GM19351 (cell line): ENCODE data around the gene PARD3B.

Experiments used
- ATAC-seq: cut with Tn5 transposase; IDR thresholded peaks from one replicate; pipeline ENCODE4 v1.9.1; 2021; ENCODE audit warnings: mild to moderate bottlenecking, moderate library complexity; ENCODE audit not compliant: unreplicated experiment

Gene PARD3B

DNA sequence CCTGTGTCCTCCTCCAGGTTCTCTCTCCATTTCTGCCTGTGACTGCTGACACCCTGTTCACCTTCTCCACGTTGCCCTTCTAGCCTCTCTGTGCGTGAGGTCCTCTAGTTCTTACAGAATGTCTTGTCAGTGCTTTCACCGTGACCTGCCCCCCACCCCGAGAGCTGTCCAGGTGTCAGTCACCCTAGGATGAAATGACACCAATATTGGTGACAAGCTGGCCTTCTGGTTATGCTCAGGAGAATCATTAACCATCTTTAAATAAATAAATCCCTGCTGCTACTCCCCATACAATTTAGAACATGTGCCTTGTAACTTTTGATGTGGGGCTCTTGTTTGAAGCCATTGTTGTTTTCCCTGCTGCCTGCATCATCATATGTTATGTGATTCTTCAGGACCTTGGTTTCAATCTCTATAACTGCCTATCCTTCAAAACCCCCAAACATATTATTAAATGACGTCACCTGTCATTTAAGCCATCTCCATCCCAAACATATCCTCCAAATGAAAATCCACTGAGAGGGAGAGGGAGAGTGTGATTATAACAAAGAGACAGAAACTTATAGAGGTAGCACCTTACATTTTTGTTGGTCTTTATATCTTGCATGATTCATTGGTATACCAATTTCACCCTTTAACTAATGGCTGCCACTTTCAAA is 496.3 kb downstream of the PARD3B start:
- ATAC-seq = no peak

DNA sequence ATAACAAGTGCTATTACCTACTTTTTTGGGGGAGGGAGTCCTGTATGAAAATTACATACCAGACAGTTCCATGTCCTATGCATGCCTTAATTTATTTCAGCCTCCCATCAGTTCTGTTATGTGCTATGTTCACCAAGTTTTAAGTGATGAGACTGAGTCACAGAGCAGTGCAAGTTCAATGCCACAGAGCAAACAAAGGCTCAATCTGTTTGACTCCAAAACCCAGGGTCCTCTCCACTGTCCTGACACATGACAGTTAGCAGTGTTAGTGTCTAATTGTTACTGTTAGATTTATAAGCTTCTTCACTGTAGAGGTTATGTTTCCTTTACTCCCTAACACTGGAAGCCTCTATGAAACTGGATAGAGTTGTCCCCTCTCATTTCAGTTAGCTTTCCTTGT is 498.0 kb downstream of the PARD3B start:
- no peak for ATAC-seq

DNA sequence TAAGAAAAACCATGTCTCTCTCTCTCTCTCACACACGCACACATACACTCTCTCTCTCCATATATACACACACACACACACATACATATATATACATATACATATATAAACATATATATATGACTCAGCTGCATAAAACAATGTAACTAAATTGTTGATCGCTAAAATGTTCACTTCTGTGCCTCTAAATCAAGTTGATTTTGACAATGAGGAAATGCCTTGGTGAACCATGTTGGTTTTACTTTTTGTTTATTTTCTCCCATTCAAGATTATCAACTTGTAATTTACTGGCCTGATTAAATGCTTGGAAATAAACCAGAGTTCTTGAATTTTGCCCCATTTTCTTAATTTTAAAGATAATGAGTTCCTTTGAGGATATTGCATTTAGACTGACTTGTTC is 500.4 kb downstream of the PARD3B start:
- no peak for ATAC-seq

DNA sequence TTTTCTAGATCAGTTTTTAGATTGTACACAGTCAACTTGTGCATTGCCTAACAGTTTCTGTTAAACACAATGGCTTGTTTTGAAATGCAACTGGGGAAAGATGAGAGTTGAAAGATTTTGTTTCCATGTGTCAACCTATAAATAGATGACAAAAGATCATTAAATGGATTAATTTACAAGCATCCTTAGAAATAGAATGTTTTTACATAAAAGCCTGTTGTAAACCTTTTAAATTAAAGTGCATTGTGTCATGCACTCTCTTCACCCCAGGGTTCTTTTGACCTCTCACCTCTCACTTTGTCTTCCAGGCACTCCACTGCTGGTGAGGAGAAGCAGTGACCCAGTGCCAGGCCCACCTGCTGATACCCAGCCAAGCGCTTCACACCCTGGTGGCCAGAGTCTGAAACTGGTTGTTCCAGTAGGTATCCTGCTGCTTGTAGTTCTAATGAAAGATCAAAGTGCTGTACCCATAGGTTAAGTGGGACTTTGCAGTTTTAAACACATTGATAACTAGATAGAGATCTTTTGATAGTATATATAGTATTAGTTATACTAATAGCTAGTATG is 502.1 kb downstream of the PARD3B start:
- no peak for ATAC-seq

DNA sequence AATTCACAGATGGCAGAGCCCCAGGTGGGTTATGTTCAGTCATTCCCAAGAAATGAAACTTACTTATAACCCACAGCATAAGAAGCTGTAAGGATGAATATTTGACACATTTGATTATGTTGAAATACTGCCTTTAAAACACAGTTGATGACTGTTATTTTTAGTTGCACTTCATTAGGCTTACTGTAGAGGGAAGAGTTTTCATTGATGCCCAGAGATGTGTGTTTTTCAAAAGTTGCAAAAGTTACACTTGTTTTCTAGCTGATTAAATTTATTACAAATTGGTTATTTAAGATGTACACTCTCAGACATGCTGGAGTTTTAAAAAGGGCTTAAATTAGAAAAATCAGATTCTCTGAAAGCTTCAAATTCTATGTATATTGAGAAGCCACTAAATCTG is 506.1 kb downstream of the PARD3B start:
- no peak for ATAC-seq

DNA sequence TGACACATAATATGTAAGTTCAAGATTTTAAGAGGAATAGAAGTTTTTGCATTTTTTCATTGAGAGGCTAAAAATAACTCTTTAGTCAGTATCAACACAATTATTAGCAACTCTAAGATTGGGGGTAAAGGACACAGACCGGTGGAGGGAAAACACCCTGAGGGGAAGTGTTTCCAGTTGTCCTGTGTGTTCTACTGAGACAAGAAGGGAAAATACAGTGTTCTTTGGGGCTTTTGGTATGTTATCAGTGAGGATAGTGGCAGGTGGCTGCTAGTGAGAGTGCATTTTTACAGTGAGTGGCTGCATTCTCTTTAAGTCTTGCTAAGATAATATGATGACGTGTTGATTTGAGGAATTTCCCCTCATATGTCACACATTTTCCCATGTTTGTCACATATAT is 507.5 kb downstream of the PARD3B start:
- no peak for ATAC-seq

DNA sequence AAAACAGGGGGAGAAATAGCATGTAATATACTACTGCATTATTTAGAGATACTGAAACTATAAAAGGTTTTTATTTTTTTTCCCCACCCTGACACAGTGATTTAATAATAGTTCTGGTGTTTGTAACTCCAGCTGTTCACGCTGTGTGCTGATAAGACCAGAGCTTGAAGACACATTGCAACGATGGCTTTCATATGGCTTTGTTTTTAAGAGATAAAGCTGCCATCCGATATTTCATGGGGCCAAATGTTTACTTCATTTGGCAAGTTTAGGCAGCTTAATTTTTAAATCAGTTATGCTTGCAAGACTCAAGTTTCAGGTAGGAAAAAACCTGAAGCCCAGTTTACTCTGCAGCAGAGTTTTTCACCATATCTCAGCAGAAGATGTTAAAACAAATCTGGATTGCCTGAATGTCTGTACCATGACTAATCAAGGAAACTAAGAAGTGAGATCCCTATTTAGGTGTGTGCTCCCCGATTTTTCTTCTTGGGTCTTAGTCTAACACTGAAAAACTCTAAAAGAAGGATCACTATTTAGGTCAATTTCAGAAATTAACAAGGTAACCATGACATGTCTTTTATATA is 508.6 kb downstream of the PARD3B start:
- no peak for ATAC-seq

DNA sequence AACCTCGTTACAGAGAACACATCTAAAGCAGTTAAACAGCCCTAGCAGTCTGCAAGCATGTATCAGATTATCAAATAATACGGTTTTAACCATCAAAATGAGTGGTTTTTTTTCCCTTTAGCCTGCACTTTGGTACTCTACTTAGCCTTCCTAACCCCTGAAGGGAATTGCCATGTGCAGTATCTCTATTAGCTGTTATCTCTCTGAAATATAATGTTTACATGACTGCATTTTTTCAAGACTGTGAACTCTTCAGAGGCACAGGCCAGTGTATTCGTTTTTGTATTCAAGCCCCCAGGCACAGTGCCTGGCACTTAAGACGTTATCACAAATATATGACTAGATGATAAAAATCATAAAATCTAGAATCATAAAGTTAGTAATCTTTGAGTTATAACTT is 509.5 kb downstream of the PARD3B start:
- ATAC-seq = no peak

DNA sequence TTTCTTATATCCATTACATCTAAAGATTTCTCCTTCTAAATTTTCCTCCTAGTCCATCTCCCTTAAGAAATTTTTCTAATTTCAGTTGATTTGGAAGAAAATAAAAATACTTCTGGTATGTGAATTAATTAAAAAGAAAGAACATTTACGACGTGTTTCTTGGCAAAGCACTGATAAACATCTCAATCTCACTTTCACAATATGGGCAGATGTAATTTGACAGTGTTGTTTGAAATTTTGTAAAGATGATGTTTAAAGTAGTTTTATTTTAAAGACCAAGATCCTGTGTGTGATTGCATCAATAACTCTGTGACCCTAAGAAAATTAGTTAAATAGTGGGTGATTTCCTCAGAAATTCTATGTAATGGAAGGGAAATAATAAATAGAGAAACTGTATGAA is 510.0 kb downstream of the PARD3B start:
- no peak for ATAC-seq

DNA sequence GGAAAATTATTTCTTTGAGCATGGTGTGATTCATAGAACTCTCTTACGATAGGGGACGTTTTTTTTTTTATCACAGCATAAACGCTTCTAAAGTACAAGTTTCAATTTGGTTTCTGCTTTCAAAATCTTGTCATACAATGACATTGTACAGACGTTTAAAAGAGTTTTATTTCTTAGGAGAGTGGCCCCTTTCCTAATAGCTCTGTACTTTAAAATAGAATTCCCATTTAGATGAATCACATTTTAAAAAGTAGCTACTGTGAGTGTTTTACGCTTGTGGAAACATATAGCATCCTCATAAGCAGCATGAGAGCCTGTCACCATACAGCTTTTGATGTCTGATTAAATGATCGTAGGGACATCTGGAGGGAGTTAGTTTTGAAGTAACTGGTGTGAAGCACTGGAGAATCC is 510.9 kb downstream of the PARD3B start:
- ATAC-seq = no peak

DNA sequence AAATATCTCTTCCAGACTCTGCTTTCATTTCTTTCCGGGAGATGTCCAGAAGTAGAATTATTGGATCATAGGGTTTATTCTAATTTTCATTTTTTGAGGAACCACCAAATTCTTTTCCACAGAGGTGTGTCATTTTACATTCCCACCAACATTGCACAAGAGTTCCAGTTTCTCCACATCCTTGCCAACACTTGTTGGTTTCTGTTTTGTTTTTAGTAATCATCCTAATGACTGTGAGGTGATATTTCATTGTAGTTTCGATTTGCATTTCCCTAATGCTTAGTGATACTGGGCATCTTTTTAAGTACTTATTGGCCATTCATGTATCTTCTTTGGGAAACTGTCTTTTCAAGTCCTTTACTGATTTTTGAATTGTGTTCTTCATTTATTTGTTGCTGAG is 513.1 kb downstream of the PARD3B start:
- ATAC-seq = no peak

DNA sequence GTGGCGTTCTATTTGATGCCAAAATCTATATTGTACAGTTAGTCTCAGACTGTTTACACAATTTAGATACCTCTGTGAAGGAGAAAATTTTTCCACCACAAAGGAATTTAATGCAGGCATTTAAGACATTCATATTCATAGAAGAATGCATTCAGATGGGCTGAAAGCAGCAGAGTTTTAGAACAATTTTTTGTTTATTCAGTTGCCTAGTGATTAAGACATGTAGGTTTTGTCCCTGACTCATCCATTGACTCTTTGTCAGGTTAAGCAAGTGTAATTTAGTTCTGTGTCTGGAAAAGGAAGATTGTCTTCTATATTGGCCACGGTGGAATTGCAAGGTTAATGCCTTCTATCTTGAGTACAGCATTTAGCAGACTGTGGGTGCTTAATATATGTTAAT is 515.0 kb downstream of the PARD3B start:
- ATAC-seq = no peak

DNA sequence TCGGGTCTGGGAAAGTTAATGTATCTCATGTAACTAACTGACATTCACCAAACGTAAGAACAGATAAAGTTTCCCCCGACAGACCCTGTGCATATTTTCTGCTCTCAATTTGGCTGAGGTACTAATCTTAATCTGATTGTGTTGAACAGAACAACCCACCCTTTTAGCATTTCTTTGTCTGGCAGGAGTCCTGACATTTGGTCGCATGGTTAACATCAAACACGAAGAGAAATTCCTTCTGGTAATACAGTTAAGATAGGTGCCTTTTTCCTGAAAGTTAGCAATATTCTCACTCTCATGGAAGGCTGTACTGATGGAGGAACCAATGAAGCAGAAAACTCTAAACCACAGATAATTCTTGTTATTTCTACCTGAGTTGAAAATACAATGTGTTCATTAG is 520.8 kb downstream of the PARD3B start:
- ATAC-seq = no peak

DNA sequence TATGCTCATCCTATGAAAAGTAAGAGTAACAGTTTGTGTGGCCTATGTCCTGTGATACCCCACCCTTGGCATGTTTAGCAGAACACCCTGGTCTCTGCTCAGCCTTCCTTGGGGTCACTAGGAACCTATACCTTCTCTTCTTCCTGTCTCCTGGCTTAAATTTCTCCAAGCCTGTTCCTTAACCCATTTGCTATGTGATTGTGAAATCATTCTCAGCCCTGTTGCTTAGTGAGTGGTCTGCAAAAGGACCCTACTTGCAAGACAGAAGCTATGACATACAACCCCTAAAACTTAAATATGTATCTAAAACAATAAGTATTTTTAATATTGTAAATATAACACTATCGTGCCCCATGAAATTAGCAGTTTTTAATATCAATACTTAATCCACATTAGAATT is 524.7 kb downstream of the PARD3B start:
- ATAC-seq = no peak

DNA sequence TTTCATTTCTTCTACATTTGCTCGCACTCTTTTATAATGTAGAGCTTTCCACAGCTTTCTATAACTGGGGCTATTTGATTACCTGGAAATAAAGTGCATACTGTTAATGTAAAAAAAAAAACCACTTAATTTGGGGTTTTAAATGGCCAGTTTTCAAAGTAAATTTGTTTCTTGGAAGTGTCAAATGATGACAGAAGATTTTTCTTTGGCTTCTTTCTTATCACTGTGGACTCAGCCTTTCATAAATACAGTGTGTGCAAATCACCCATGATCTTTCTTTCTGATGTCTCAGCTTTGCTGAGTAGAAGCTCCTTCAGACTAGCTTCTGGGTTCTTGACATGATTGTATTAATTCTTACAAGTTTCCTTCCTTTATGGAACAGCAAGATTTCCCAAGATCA is 525.6 kb downstream of the PARD3B start:
- no peak for ATAC-seq

DNA sequence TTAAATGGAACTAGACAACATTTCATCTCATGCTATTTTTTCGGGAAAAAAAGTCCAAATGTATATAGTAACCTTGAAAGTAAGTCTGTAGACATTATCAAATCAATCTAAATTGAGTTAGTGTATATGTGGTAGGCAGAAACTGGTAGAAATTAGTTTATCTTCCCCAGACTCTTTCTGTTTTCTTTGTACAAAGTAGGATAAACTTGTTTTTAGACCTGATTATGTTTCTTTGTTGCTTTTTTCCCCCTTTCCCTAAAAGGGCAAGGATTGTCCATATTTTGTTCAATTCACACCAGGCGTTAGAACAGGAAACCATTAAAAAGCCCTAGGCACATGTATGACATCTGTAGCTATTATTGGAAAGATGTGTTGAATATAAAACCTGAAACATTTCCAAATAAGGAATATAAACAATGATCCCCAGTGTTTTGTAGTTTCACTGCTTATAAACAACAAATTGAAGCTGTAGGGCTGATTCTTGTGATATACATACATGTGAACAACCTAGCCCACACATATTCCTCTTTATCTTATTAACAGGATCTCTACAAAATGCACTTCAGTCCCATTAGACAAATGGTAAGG is 528.3 kb downstream of the PARD3B start:
- no peak for ATAC-seq

DNA sequence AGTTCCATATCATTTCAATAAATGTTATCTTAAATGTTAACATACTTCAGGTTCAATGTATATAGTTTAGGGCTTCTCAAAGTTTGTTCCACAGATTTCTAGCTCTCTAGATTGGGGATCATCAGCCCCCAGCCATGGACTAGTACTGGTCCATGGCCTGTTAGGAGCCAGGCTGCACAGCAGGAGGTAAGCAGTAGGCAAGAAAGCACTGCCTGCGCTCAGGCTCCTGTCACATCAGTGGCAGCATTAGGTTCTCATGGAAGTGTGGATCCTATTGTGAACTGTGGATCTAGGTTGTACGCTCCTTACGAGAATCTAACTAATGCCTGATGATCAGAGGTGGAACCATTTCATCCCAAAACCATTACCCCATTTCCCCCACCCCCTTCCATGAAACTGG is 531.1 kb downstream of the PARD3B start:
- ATAC-seq = no peak

DNA sequence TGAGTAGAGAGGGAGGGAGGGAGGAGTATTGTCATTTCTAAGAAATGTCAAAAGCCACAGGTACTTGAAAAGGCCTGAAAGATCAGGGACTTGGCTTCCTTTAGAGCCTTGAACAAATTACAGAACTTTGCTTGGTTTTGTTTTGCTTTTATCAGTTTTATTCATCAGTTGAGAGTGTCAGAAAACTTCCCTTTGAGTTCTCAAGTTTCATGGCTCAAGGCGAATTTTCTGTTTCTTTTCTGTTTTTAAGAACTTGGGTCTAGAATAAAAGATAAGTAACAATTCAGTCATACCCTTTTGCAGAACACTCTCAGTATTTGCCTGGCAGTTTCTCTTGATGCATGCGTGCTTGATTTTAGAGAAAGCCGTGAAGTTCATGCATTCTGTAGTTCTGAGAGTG is 531.9 kb downstream of the PARD3B start:
- ATAC-seq = no peak

DNA sequence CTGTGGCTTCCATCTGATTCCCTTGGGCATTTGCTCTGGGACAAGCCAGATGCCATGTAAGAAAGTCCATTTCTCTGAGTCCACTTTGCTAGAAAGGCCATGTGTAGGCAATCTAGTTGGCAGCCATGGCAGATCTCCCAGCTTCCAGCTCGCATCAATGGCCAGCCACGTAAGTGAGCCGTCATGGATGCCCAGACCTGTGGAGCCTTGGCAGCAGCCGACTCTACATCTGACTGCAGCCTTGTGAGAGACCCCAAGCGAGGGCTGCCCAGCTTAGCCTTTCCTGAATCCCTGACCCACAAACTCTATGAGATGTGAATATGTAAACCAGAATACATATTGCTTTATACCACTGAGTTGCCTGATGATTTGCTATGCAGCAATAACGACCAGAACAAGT is 533.5 kb downstream of the PARD3B start:
- ATAC-seq = no peak

DNA sequence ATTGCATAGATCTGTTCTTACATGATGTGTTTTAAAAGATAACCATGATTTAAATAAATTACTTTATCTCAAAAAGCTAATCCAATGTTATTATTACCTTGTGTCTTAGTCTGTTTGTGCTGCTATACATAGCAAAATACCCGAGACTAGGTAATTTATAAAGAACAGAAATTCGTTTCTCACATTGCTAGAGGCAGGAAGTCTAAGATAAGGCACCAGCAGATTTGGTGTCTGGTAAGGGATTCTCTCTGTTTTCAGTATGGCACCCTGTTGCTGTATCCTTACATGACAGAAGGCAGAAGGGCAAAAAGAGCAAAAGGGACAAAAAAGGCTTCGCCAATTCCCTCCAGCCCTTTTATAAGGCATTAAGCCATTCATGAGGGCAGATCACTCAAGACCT is 533.9 kb downstream of the PARD3B start:
- ATAC-seq = no peak

DNA sequence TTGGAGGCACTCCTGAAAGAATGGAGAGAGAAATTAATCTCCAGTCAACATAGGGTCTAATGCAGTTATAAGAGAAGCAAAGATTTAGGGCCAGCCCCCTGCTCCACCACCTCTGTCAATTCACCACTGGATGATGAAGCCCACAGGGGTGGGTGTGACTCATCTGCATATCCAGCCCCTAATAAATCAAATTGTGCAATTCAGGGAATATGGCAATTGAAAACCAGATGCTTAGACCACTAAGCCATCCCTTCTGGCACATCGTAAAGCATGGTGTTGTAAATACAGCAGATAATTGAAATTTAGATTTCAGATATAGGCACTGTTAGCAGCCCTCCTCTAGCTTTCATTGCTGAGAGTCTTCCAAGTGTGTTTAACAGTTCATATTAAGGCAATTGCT is 541.4 kb downstream of the PARD3B start:
- ATAC-seq = no peak

DNA sequence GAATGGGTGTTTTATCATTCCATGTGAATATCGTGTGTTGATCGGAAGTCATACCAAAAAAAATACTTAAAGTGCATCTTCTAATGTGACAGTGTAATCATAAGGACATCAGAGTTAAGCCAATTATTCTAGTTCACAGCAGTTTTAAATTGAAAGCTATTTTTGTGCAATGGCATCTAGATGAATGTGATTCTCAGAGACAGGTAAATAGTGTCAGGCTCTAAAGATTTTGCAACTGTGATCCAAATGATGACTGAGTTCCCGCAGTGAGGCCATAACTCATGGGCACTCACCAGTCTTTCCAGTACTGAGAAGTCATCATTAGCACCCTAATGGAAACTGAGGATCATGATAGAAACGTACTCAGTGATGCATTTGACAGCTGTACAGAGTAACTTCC is 542.6 kb downstream of the PARD3B start:
- no peak for ATAC-seq
